Measurements from ENCODE around the gene CFAP54.
"Not testable (repeated sequence)": the region's sequence is repeated elsewhere in the genome, so short reads cannot be mapped to it uniquely, and the experiment has no call there.

Gene CFAP54

GRCh38 chr12:96623155-96623554 lies 133.8 kb downstream of the CFAP54 start:
- no peak for DNase-seq (ENCODE audit: low read depth)

GRCh38 chr12:96623656-96624217 lies 134.4 kb downstream of the CFAP54 start:
- no peak for DNase-seq (ENCODE audit: low read depth)

DNA sequence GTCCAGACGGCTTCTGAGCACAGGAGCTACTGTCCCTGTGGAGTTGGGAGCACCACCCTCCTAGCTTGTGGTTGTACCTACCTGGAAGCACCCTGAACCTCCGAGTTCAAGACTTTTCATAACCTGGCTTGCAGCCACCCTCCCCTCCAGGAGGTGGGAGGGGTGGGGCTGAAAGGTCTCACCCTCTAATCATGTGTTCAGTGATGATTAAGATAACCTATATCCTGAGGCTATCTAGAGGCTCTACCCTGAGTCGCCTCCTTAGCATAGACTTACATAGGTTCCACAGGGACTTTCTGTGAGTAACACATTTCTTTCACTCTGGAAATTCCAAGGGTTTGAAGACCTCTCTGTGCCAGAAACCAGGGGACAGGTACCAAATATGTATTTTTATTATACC lies 146.5 kb downstream of the CFAP54 start:
- DNase-seq (ENCODE audit: low read depth) = no peak

GRCh38 chr12:96636895-96637294 lies 147.5 kb downstream of the CFAP54 start:
- DNase-seq (ENCODE audit: low read depth) = no peak

DNA sequence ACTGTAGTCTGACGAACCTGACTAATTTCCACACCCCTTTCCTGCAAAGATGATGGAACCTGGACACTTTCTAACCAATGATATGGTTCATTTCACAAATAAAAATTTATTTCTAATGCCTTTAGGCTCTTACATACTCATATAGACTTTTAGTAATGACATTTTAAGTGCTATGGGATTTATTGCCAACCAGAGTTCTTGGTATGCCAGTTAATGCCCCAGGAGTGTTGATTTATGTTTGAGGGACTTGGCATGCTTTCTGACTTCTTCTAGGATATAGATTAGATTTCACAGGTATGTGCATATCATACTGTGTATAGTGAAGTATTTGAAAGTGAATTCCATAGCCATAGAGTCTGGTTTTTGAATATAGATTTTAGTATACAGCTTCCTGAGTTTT lies 159.5 kb downstream of the CFAP54 start:
- DNase-seq (ENCODE audit: low read depth) = no peak

GRCh38 chr12:96652870-96653269 lies 163.5 kb downstream of the CFAP54 start:
- no peak for DNase-seq (ENCODE audit: low read depth)

DNA sequence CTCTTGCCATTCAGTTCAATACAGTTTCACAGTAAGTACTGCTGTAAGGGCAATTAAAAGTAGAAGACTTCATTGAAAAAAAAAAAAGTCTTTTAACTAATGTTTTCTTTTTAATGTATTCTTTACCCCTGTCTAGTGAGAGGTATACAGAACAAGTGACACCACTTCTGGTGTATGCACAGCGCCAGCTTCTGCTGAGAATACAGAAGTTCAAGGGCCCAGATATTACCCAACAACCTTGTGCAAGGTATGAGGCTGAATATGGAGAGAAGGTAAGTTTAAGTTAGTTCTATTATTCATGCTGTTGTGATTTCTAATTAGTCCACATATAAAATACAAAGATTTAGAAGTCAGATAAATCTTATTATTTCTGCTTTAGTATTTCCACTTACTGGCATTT lies 168.7 kb downstream of the CFAP54 start:
- DNase-seq (ENCODE audit: low read depth) = no peak

DNA sequence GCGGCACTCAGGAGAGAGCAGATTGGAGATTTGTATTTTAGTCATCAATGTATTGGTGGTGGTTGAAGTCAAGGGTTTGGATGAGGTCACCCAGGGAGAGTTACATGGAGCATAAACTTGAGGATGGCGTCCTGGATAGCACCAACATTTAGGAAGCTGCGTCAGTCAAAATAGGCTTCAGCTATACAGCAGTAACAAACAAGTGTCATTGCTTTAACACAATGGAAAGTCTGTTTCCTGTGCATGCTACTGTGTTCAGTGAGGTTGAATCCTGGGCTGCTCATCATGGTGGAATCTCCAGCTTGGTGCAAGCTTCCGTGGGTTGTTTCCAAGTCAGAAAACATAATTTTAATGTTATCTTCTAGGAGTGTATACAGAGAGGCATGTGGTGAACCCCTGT lies 180.4 kb downstream of the CFAP54 start:
- no peak for DNase-seq (ENCODE audit: low read depth)

- no peak for DNase-seq (ENCODE audit: low read depth)
Observed at GRCh38 chr12:96670334-96670899, 181.0 kb downstream of the CFAP54 start.

GRCh38 chr12:96675519-96675918 lies 186.1 kb downstream of the CFAP54 start:
- not testable (repeated sequence) for DNase-seq (ENCODE audit: low read depth)

- no peak for DNase-seq (ENCODE audit: low read depth)
Observed at GRCh38 chr12:96677363-96677762, 188.0 kb downstream of the CFAP54 start.

DNA sequence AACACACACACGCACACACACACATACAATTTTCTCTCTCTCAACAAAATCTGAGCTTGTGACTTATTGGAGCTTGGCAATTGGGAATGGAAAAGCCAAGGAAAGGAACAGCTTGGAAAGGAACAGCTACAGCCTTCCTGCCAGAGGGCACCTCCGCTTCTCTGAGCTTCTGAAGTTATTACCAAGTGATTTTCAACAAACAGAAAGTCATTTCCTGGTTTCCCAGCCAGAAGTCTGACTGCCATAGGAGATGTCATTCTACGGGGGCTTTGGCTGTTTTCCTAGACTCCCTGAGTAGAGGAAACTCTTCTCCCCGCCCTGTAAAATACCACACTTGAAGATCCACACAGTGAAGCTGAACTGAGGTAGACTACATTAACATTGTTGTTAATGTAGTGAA lies 198.3 kb downstream of the CFAP54 start:
- DNase-seq (ENCODE audit: low read depth) = no peak

GRCh38 chr12:96698521-96698920 lies 209.1 kb downstream of the CFAP54 start:
- no peak for DNase-seq (ENCODE audit: low read depth)

GRCh38 chr12:96698965-96699364 lies 209.6 kb downstream of the CFAP54 start:
- DNase-seq (ENCODE audit: low read depth) = no peak

DNA sequence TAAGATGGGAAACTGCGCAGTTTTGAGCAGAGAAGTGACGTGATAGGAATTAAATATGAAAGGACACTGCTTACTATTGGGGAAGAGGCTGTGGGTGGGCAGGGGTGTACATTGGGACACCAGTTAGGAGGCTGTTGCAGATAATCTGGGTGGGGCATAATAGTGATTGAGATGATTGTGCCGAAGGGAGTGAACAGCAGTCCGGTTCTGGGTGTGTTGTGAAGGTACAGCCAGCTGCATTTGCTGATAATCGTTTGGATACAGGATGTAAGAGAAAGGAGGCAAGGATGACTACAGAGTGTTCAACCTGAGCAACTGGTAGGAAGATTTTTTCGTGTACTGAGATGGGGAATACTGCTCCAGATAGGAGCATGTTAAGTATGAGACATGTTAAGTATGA lies 212.5 kb downstream of the CFAP54 start:
- no peak for DNase-seq (ENCODE audit: low read depth)

DNA sequence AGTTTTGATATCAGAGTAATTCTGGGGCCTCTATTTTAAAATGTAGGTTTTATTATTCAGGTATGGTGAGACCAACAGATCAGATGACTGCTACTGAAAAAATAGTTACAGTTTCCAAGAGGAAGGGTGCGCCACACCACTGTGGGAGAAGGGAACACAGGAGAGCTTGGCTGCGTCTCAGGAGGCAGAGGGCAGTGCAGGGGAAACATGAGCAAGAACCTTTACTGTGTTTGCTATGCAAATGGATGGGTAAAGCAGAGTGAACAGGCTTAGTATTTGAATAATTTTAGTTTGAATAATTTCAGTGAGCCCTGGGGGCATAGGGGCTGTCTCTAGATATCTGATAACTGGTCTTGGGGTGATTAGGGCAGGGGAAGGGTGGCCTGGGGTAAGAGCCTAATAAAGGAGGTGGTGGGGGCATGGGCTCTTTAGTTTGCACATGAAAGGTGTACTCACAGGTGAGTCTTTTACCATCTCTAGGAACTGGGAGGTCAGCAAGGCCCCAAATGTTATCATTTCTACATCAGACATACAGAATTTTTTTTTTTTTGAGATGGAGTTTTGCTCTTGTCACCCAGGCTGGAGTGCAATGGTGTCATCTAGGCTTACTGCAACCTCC lies 220.9 kb downstream of the CFAP54 start:
- DNase-seq (ENCODE audit: low read depth) = no peak

DNA sequence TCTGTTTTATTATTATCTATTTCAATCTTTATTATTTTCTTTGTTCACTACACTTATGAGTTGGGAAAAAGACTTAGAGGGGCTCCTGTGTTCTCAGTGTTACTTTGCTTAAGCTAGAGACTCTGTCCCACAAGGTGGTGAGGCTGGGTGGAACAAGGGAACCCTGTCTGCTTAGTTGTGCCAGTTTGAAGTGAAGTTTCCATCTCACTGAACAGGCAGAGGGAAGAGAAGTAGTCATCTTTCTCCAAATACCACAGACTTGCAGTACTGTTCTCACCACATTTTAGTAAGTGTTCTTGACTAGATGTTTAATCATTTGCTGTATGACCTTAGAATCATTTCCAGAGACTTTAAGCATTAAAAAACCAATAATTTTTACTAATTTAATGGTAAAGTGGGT lies 222.0 kb downstream of the CFAP54 start:
- DNase-seq (ENCODE audit: low read depth) = no peak

- DNase-seq (ENCODE audit: low read depth) = no peak
Observed at GRCh38 chr12:96714199-96714598, 224.8 kb downstream of the CFAP54 start.

DNA sequence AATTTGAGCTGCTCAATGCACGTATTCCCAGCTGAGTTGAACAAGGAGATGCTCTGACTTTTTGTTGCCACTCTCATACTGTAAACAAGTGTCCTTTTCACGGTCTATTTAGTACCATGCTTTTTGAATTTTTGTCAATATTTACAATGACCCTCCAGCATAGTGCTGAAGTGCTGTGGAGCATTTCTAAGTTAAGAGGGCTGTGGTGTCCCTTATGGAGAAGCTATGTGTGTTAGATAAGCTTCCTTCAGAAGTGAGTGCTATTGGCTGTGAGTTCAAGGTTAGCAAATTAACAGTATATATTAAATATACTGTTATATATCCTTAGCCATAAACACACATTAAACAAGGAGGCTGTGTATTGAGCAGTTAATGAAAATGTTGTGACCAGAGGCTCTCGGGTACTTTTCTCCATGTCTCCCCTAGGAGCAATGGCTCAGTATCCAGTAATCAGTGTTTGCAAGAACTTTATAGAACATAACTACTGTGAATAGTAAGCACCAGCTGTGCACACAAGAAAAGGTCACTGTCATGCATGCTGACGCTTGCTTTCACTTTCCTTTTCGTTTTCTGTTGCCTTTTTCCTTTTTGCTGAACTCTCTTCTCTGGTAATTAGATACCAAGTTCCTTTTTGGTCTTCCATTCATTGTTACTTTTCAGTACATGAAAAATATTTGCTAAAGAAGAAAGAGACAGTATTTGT lies 230.4 kb downstream of the CFAP54 start:
- DNase-seq (ENCODE audit: low read depth) = no peak

DNA sequence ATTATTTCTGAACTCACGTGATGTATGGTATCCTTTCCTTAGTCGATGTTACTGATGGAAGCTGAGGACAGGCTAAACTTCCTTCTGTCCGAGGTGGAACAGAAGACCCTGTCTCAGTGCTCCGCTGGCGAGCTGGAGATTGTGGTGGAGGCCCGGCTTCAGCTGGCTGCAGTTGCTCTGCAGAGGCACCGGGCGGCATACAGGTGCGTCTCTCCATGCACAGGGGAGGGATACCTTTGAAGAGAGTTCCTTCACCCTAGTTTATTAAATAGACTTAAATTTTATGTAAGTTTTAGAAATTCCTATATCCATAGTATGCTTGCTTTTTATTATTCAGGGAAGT lies 231.0 kb downstream of the CFAP54 start:
- no peak for DNase-seq (ENCODE audit: low read depth)

GRCh38 chr12:96729466-96729865 lies 240.1 kb downstream of the CFAP54 start:
- not testable (repeated sequence) for DNase-seq (ENCODE audit: low read depth)

DNA sequence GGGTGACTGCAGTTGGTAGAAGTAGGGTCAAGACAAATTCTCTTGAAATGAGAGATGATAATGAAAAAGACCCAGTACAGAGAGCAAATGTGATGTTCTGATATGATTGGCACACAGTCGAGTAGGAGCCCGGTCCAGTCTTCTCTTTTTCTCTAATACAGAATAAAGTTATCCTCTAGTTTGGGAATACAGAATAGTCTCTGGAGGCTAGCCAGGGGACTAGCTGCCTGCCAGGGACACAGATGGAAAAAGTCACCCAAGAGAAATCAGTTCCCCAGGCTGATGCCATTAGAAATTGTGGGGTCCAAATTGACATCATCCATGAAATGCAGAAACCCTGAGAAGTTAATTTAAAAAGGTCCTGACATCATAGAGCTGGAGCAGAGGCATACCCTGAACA lies 240.5 kb downstream of the CFAP54 start:
- DNase-seq (ENCODE audit: low read depth) = no peak

DNA sequence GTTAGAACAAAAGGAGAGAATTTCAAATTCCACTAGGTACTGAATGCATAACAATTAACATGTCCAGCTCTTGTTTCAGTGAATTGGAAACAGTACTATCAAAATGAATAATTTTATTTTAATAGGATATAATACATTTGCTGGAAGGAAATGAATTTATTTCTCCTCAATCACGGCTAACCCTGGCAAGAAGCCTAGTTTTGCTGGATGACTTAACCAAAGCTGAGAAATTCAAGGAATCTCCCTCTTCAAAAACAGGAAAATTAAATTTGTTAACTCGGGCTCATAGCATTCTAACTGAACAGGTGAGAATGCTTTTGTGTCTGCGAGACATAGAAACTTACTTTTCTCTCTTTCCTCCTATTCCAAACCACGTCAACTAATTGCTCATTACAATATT lies 254.2 kb downstream of the CFAP54 start:
- DNase-seq (ENCODE audit: low read depth) = no peak

GRCh38 chr12:96749999-96750398 lies 260.6 kb downstream of the CFAP54 start:
- no peak for DNase-seq (ENCODE audit: low read depth)

Measured in stimulated activated CD8-positive, alpha-beta memory T cell treated with anti-CD3 and anti-CD28 coated beads, Interleukin-7, amount 100 ng/mL, for 24 hours (primary cell).